Activated CD4-positive, alpha-beta memory T cell treated with anti-CD3 and anti-CD28 coated beads, Interleukin-2, amount 10 ng/mL, durations not matched to agents 7 days and 5 days (primary cell): ENCODE results near the gene TMEM106C. TPM values are rescaled to one million over a fixed set of nuclear protein-coding genes. Genes with fewer than 3 reads are reported as not detected.
A peak's percentile ranks its signal among the peaks of the same experiment; 100 is the strongest.
"Not testable (repeated sequence)": the region's sequence is repeated elsewhere in the genome, so short reads cannot be mapped to it uniquely, and the experiment has no call there.

Source experiments
- CTCF ChIA-PET: fragments of 350-600 bp; sonication (Branson Sonifier 250); formaldehyde crosslinking; loops from one replicate; lab custom pipeline; 2021; ENCODE audit warnings: antibody characterized with exemption, inconsistent platforms; lab: Charles Lee
- POLR2A ChIA-PET: fragments of 350-600 bp; sonication (Branson Sonifier 250); formaldehyde crosslinking; loops from one replicate; lab custom pipeline; 2021; ENCODE audit warnings: antibody characterized with exemption; lab: Charles Lee
- DNase-seq: peaks from one replicate; pipeline ENCODE4 v3.0.0-alpha.2; 2020
- H3K27ac Mint-ChIP-seq: one replicate; pipeline ENCODE4 v1.8.0; 2021; ENCODE audit warnings: mild to moderate bottlenecking, mixed read lengths
- H3K27me3 Mint-ChIP-seq: one replicate; pipeline ENCODE4 v1.8.0; 2021; ENCODE audit warnings: mixed read lengths
- H3K36me3 Mint-ChIP-seq: one replicate; pipeline ENCODE4 v1.8.0; 2021; ENCODE audit warnings: low read depth, mixed read lengths
- H3K4me1 Mint-ChIP-seq: one replicate; pipeline ENCODE4 v1.8.0; 2021; ENCODE audit warnings: mixed read lengths
- H3K4me3 Mint-ChIP-seq: one replicate; pipeline ENCODE4 v1.8.0; 2021; ENCODE audit warnings: mild to moderate bottlenecking, mixed read lengths
- H3K9me3 Mint-ChIP-seq: one replicate; pipeline ENCODE4 v1.8.0; 2021; ENCODE audit warnings: mixed read lengths
- total RNA-seq, 2 experiments: library from RNA; stranded (reverse); gene quantifications; one replicate each; pipeline ENCODE4 v1.2.3, GENCODE V29; 2021

Gene TMEM106C
- total RNA-seq, 2 experiments from 2014 or later, result 139 to 141 TPM

- POLR2A ChIA-PET, result interaction anchor here (1.0 kb wide), 1 partner anchor 40 kb away, joined by 3 read pairs; no protein-coding TSS in a partner anchor
- peaks cover 3% of the 10 kb centered on the region for H3K36me3 Mint-ChIP-seq
- peaks cover 14% of the 10 kb centered on the region for H3K9me3 Mint-ChIP-seq
- no peak for DNase-seq
- peaks cover 31% of the 10 kb centered on the region for H3K27me3 Mint-ChIP-seq
- no peak overlapping the region for H3K4me3 Mint-ChIP-seq
- CTCF ChIA-PET, result interaction anchor here (3.0 kb wide), 1 partner anchor 9 kb away, joined by 14 read pairs; the partner anchor contains the start of gene TMEM106C
- H3K27ac Mint-ChIP-seq, result no peak overlapping the region
- peaks cover 9% of the 10 kb centered on the region for H3K4me1 Mint-ChIP-seq
Measured at GRCh38 chr12:47954467-47955045, 8.8 kb upstream of the TMEM106C start.

- POLR2A ChIA-PET, result no interaction called here
- H3K27me3 Mint-ChIP-seq, result peaks cover 36% of the 10 kb centered on the region
- no peak overlapping the region for H3K4me3 Mint-ChIP-seq
- peaks cover 3% of the 10 kb centered on the region for H3K36me3 Mint-ChIP-seq
- no peak for DNase-seq
- H3K9me3 Mint-ChIP-seq, result peaks cover 14% of the 10 kb centered on the region
- H3K4me1 Mint-ChIP-seq, result peaks cover 8% of the 10 kb centered on the region
- no peak overlapping the region for H3K27ac Mint-ChIP-seq
- CTCF ChIA-PET, result interaction anchor here (3.0 kb wide), 1 partner anchor 8 kb away, joined by 14 read pairs; the partner anchor contains the start of gene TMEM106C
Measured at GRCh38 chr12:47955059-47955458, 8.3 kb upstream of the TMEM106C start.

GRCh38 chr12:47957671-47958070 is 5.7 kb upstream of the TMEM106C start:
- H3K4me1 Mint-ChIP-seq, H3K27ac Mint-ChIP-seq, H3K4me3 Mint-ChIP-seq, H3K36me3 Mint-ChIP-seq, DNase-seq, POLR2A ChIA-PET: not testable (repeated sequence)
- CTCF ChIA-PET, result interaction anchor here (1.1 to 1.3 kb wide), 2 partner anchors 9 to 53 kb away, joined by 4 to 6 read pairs; partner anchors contain the start of gene VDR
- Mint-ChIP-seq H3K27me3 (peaks cover 50% of the 10 kb centered on the region), H3K9me3 (peaks cover 14% of the 10 kb centered on the region)

GRCh38 chr12:47962198-47962597 is 1.2 kb upstream of the TMEM106C start:
- POLR2A ChIA-PET, result interaction anchor here (0.9 kb wide), 1 partner anchor 257 kb away, joined by 3 read pairs; no protein-coding TSS in a partner anchor
- Mint-ChIP-seq H3K27me3 (peaks cover 35% of the 10 kb centered on the region), H3K9me3 (peaks cover 10% of the 10 kb centered on the region), H3K4me3 (no peak overlapping the region), H3K4me1 (peaks cover 40% of the 10 kb centered on the region), H3K36me3 (peaks cover 39% of the 10 kb centered on the region), H3K27ac (no peak overlapping the region)
- DNase-seq, result no peak
- CTCF ChIA-PET, result interaction anchor here (0.8 to 3.4 kb wide), 7 partner anchors 8 to 204 kb away, joined by 3 to 14 read pairs (median 11); no protein-coding TSS in a partner anchor

- peaks cover 3% of the 10 kb centered on the region for H3K9me3 Mint-ChIP-seq
- peak overlapping the region; percentile 99 for H3K4me3 Mint-ChIP-seq
- peaks cover 55% of the 10 kb centered on the region for H3K36me3 Mint-ChIP-seq
- H3K4me1 Mint-ChIP-seq, result peaks cover 48% of the 10 kb centered on the region
- H3K27me3 Mint-ChIP-seq, result peaks cover 35% of the 10 kb centered on the region
- ChIA-PET CTCF (interaction anchor here (0.5 to 3.4 kb wide), 33 partner anchors 10 to 962 kb away, joined by 3 to 14 read pairs (median 4); partner anchors contain the start of genes ASB8, CCDC184 and VDR), POLR2A (interaction anchor here (0.5 to 2.0 kb wide), 6 partner anchors 9 to 260 kb away, joined by 3 to 6 read pairs (median 3); partner anchors contain the start of genes ASB8 and RPAP3)
- peak; percentile 27 for DNase-seq
- no peak overlapping the region for H3K27ac Mint-ChIP-seq
Measured at GRCh38 chr12:47964106-47964728, 821 bp downstream of the TMEM106C start.

- peaks cover 48% of the 10 kb centered on the region for H3K4me1 Mint-ChIP-seq
- H3K9me3 Mint-ChIP-seq, result no peaks in the 10 kb centered on the region
- no peak for DNase-seq
- peaks cover 22% of the 10 kb centered on the region for H3K27me3 Mint-ChIP-seq
- peak overlapping the region; percentile 19 for H3K4me3 Mint-ChIP-seq
- H3K27ac Mint-ChIP-seq, result no peak overlapping the region
- CTCF ChIA-PET, result interaction anchor here (1.2 to 1.4 kb wide), 2 partner anchors 16 to 199 kb away, joined by 3 to 4 read pairs; no protein-coding TSS in a partner anchor
- peaks cover 56% of the 10 kb centered on the region for H3K36me3 Mint-ChIP-seq
- POLR2A ChIA-PET, result interaction anchor here (1.3 kb wide), 1 partner anchor 25 kb away, joined by 3 read pairs; no protein-coding TSS in a partner anchor
Measured at GRCh38 chr12:47965581-47965980, 2.2 kb downstream of the TMEM106C start.

- peaks cover 46% of the 10 kb centered on the region for H3K4me1 Mint-ChIP-seq
- H3K36me3 Mint-ChIP-seq, result peaks cover 56% of the 10 kb centered on the region
- H3K9me3 Mint-ChIP-seq, result no peaks in the 10 kb centered on the region
- no peak overlapping the region for H3K4me3 Mint-ChIP-seq
- H3K27me3 Mint-ChIP-seq, result peaks cover 5% of the 10 kb centered on the region
- CTCF ChIA-PET, result interaction anchor here (1.2 kb wide), 1 partner anchor 225 kb away, joined by 3 read pairs; no protein-coding TSS in a partner anchor
- POLR2A ChIA-PET, result no interaction called here
- no peak for DNase-seq
- H3K27ac Mint-ChIP-seq, result no peak overlapping the region
Measured at GRCh38 chr12:47967461-47968321, 4.3 kb downstream of the TMEM106C start.

GRCh38 chr12:47969845-47970244 is 6.4 kb downstream of the TMEM106C start:
- CTCF ChIA-PET, result interaction anchor here (0.8 kb wide), 1 partner anchor 20 kb away, joined by 3 read pairs; no protein-coding TSS in a partner anchor

GRCh38 chr12:47970843-47971242 is 7.4 kb downstream of the TMEM106C start:
- Mint-ChIP-seq H3K4me3 (no peak overlapping the region), H3K27me3 (no peaks in the 10 kb centered on the region), H3K9me3 (no peaks in the 10 kb centered on the region), H3K4me1 (peaks cover 17% of the 10 kb centered on the region), H3K36me3 (peaks cover 33% of the 10 kb centered on the region), H3K27ac (no peak overlapping the region)
- CTCF ChIA-PET, result interaction anchor here (1.4 to 1.9 kb wide), 2 partner anchors 11 to 21 kb away, joined by 3 to 5 read pairs; no protein-coding TSS in a partner anchor
- POLR2A ChIA-PET, result interaction anchor here (1.2 kb wide), 1 partner anchor 187 kb away, joined by 3 read pairs; the partner anchor contains the start of gene ASB8
- DNase-seq, result no peak

More at GRCh38 chr12:47969845-47970244, 6.4 kb downstream of the TMEM106C start:
- Mint-ChIP-seq H3K27me3 (no peaks in the 10 kb centered on the region), H3K27ac (no peak overlapping the region), H3K4me1 (peaks cover 27% of the 10 kb centered on the region), H3K36me3 (peaks cover 43% of the 10 kb centered on the region), H3K4me3 (no peak overlapping the region), H3K9me3 (no peaks in the 10 kb centered on the region)
- POLR2A ChIA-PET, result interaction anchor here (1.2 to 1.3 kb wide), 2 partner anchors 20 to 188 kb away, joined by 3 read pairs; partner anchors contain the start of gene ASB8
- no peak for DNase-seq

- Mint-ChIP-seq H3K27me3 (no peaks in the 10 kb centered on the region), H3K9me3 (no peaks in the 10 kb centered on the region), H3K36me3 (peaks cover 13% of the 10 kb centered on the region), H3K4me1 (peaks cover 5% of the 10 kb centered on the region), H3K4me3 (no peak overlapping the region), H3K27ac (no peak overlapping the region)
- CTCF ChIA-PET, result interaction anchor here (0.5 kb wide), 1 partner anchor 288 kb away, joined by 3 read pairs; no protein-coding TSS in a partner anchor
- no peak for DNase-seq
- POLR2A ChIA-PET, result no interaction called here
Measured at GRCh38 chr12:47972895-47973294, 9.5 kb downstream of the TMEM106C start.

- Mint-ChIP-seq H3K36me3 (peaks cover 4% of the 10 kb centered on the region), H3K9me3 (no peaks in the 10 kb centered on the region), H3K27me3 (peaks cover under 1% of the 10 kb centered on the region), H3K27ac (no peak overlapping the region), H3K4me1 (peaks cover 2% of the 10 kb centered on the region), H3K4me3 (no peak overlapping the region)
- POLR2A ChIA-PET, result interaction anchor here (1.0 kb wide), 1 partner anchor 10 kb away, joined by 3 read pairs; no protein-coding TSS in a partner anchor
- DNase-seq, result no peak
- CTCF ChIA-PET, result interaction anchor here (1.3 kb wide), 1 partner anchor 11 kb away, joined by 6 read pairs; the partner anchor contains the start of gene TMEM106C
Measured at GRCh38 chr12:47973870-47974269, 10.5 kb downstream of the TMEM106C start.
